IMR-90 (cell line): ENCODE results near the gene MAP3K8. TPM values are rescaled to one million over a fixed set of nuclear protein-coding genes. Genes with fewer than 3 reads are reported as not detected.
"Not testable (repeated sequence)": the region's sequence is repeated elsewhere in the genome, so short reads cannot be mapped to it uniquely, and the experiment has no call there.

Source experiments
- ATAC-seq: fragments of 200-7000 bp; cut with Tn5 transposase; 2 replicates; pipeline ENCODE4 v1.9.1; 2020; ENCODE audit warnings: low read depth, mild to moderate bottlenecking, moderate library complexity
- BruUV-seq: library from RNA; stranded (reverse); fragments of 400-500 nt; replicated peaks from 2 replicates; lab custom pipeline; 2021; lab: Mats Ljungman, UMichigan
- CTCF ChIA-PET: fragments of 300-600 bp; formaldehyde crosslinking; extraction: SDS; loops from one replicate; lab custom pipeline; 2021; ENCODE audit warnings: antibody characterized with exemption; lab: Yijun Ruan, JAX
- POLR2A ChIA-PET: fragments of 300-600 bp; sonication (Branson Sonifier 250); formaldehyde crosslinking; loops from one replicate; lab custom pipeline; 2022; ENCODE audit warnings: antibody characterized with exemption; ENCODE audit not compliant: unreplicated experiment; lab: Charles Lee
- DNase-seq: peaks from one replicate; pipeline ENCODE4 v3.0.0; 2013
- H2AFZ ChIP-seq: replicated peaks from 2 replicates; pipeline ENCODE3; 2013; ENCODE audit warnings: low read length, mild to moderate bottlenecking; ENCODE audit not compliant: poor library complexity
- H2AK5ac ChIP-seq: 2 replicates; pipeline ENCODE4 v1.6.1; 2013; ENCODE audit warnings: low read depth, low read length, inconsistent platforms
- H2AK9ac ChIP-seq: replicated peaks from 2 replicates; pipeline ENCODE3; 2013; ENCODE audit warnings: mild to moderate bottlenecking, low read depth, low read length, moderate library complexity; ENCODE audit not compliant: poor library complexity
- H2BK120ac ChIP-seq: 2 replicates; pipeline ENCODE4 v1.6.1; 2013; ENCODE audit warnings: low read depth, low read length, inconsistent platforms
- H2BK15ac ChIP-seq: 3 replicates; pipeline ENCODE4 v1.6.1; 2013; ENCODE audit warnings: low read depth, low read length, inconsistent platforms
- H2BK20ac ChIP-seq: 2 replicates; pipeline ENCODE4 v1.6.1; 2013; ENCODE audit warnings: low read depth, mild to moderate bottlenecking, inconsistent platforms, low read length, moderate library complexity
- H2BK5ac ChIP-seq: 2 replicates; pipeline ENCODE4 v1.6.1; 2013; ENCODE audit warnings: mild to moderate bottlenecking, low read depth, low read length, inconsistent platforms; ENCODE audit not compliant: poor library complexity, severe bottlenecking
- H3K14ac ChIP-seq: replicated peaks from 2 replicates; pipeline ENCODE4 v1.6.1; 2013; ENCODE audit warnings: low read depth, low read length, inconsistent platforms
- H3K18ac ChIP-seq: 2 replicates; pipeline ENCODE4 v1.6.1; 2013; ENCODE audit warnings: low read depth, low read length, control low read depth
- H3K23ac ChIP-seq: 2 replicates; pipeline ENCODE4 v1.6.1; 2013; ENCODE audit warnings: low read depth, low read length, inconsistent platforms
- H3K27ac ChIP-seq: 2 replicates; pipeline ENCODE4 v1.5.1; 2013; ENCODE audit warnings: mild to moderate bottlenecking, control low read depth, low read length; ENCODE audit not compliant: insufficient read depth
- H3K27me3 ChIP-seq: 2 replicates; pipeline ENCODE4 v1.6.1; 2013; ENCODE audit warnings: low read length; ENCODE audit not compliant: control insufficient read depth, insufficient read depth
- H3K36me3 ChIP-seq: 2 replicates; pipeline ENCODE4 v1.6.1; 2013; ENCODE audit warnings: low read length, mixed read lengths; ENCODE audit not compliant: control insufficient read depth, insufficient read depth
- H3K4ac ChIP-seq: 2 replicates; pipeline ENCODE4 v1.6.1; 2013; ENCODE audit warnings: low read depth, low read length, inconsistent platforms
- H3K4me1 ChIP-seq: 2 replicates; pipeline ENCODE4 v1.6.1; 2013; ENCODE audit warnings: low read length, mixed read lengths; ENCODE audit not compliant: control insufficient read depth, insufficient read depth
- H3K4me2 ChIP-seq: 2 replicates; pipeline ENCODE4 v1.6.1; 2013; ENCODE audit warnings: low read depth, mild to moderate bottlenecking, control low read depth, low read length, moderate library complexity
- H3K4me3 ChIP-seq: 2 replicates; pipeline ENCODE4 v1.5.1; 2013; ENCODE audit warnings: low read depth, mild to moderate bottlenecking, control low read depth, low read length, moderate library complexity; ENCODE audit not compliant: insufficient read depth
- H3K56ac ChIP-seq: 2 replicates; pipeline ENCODE4 v1.6.1; 2013; ENCODE audit warnings: low read length, inconsistent platforms; ENCODE audit not compliant: insufficient read depth; ENCODE audit errors: extremely low read depth
- H3K79me1 ChIP-seq, 2 experiments: 2 replicates each; pipeline ENCODE4 v1.6.1; 2013; ENCODE audit warnings: low read length in 2 of 2, inconsistent platforms in 1 of 2, low read depth in 1 of 2
- H3K9ac ChIP-seq: 2 replicates; pipeline ENCODE4 v1.6.1; 2013; ENCODE audit warnings: low read depth, low read length, control low read depth
- H3K9me1 ChIP-seq: 2 replicates; pipeline ENCODE4 v1.6.1; 2013; ENCODE audit warnings: low read length, inconsistent platforms; ENCODE audit not compliant: insufficient read depth
- H3K9me3 ChIP-seq: 2 replicates; pipeline ENCODE4 v1.6.1; 2013; ENCODE audit warnings: low read length; ENCODE audit not compliant: control insufficient read depth, insufficient read depth
- H4K20me1 ChIP-seq: 2 replicates; pipeline ENCODE4 v1.6.1; 2013; ENCODE audit warnings: low read length, inconsistent platforms; ENCODE audit not compliant: insufficient read depth
- H4K5ac ChIP-seq: 2 replicates; pipeline ENCODE4 v1.6.1; 2013; ENCODE audit warnings: mild to moderate bottlenecking, low read depth, low read length, control low read depth
- H4K8ac ChIP-seq, 2 experiments: 2 replicates each; pipeline ENCODE4 v1.6.1; 2013; ENCODE audit warnings: low read depth in 2 of 2, low read length in 2 of 2, control low read depth in 1 of 2, inconsistent platforms in 1 of 2
- H4K91ac ChIP-seq: 2 replicates; pipeline ENCODE4 v1.6.1; 2013; ENCODE audit warnings: low read depth, low read length, inconsistent platforms; ENCODE audit not compliant: insufficient read depth
- MXI1 ChIP-seq: IDR thresholded peaks from 2 replicates; pipeline ENCODE4 v1.6.1; 2012; ENCODE audit warnings: low read depth, mild to moderate bottlenecking, low read length, moderate library complexity, borderline replicate concordance
- RFX5 ChIP-seq: IDR thresholded peaks from 2 replicates; pipeline ENCODE4 v1.8.0; 2012; ENCODE audit warnings: low read depth, mild to moderate bottlenecking, low read length, moderate library complexity
- WGBS, 2 experiments: methylation state at CpG; one replicate each; pipeline versions ENCODE4 v1.1.5 to v1.1.7; 2013; ENCODE audit warnings: missing lambda C conversion rate in 2 of 2; ENCODE audit not compliant: insufficient read length in 1 of 2; ENCODE audit errors: extremely low coverage in 2 of 2; 5-methylcytosine and 5-hydroxymethylcytosine counted together
- dilution Hi-C: fragments of 300-500 bp; cut with HindIII; formaldehyde crosslinking; loops from one replicate; pipeline ENCODE4 v1.14.3; 2018; ENCODE audit warnings: low sequenced_read_pairs; ENCODE audit not compliant: unreplicated experiment
- in situ Hi-C: fragments of 300-500 bp; cut with MboI; formaldehyde crosslinking; loops from 3 replicates; pipeline ENCODE4 v1.14.3; 2019; ENCODE audit warnings: low sequenced_read_pairs, inconsistent platforms, mixed read lengths
- intact Hi-C: fragments of 100-400 bp; cut with micrococcal nuclease; formaldehyde crosslinking; loops from 2 replicates; pipeline ENCODE4 v1.10.0; 2022
- polyA plus RNA-seq, 3 experiments: library from polyadenylated mRNA; depleted of rRNA; stranded (reverse); fragments of >200 nt; gene quantifications; 2 replicates each; pipeline ENCODE4 v1.2.3, GENCODE V29; 2012; ENCODE audit warnings: low replicate concordance in 1 of 3
- total RNA-seq: library from RNA; depleted of rRNA; stranded (reverse); fragments of >200 nt; gene quantifications from 2 replicates; pipeline ENCODE4 v1.2.3, GENCODE V29; 2012

Gene MAP3K8
- total and polyA plus RNA-seq, 2 of the 4 experiments (the other 2 are of a cell fraction) = 1.8 to 2.6 TPM

GRCh38 chr10:30435073-30435422 lies 1.1 kb downstream of the MAP3K8 start:
- Histone ChIP-seq H2BK20ac (0 out of 2 replicates have a peak overlapping the region, but pooled peaks have one; percentile 6), H2AK5ac (0 out of 2 replicates have a peak overlapping the region, but pooled peaks have one; percentile 1), H4K20me1 (peaks cover 5% of the 10 kb centered on the region; the same call in 1 of the 2 replicates), H2AK9ac (peak overlapping the region; percentile 60), H3K18ac (peak overlapping the region; percentile 51), H2BK120ac (peak overlapping the region; percentile 17), H3K9ac (peak overlapping the region; percentile 86), H4K91ac (peak overlapping the region; percentile 24; the same call in 1 of the 2 replicates), H3K9me3 (no peaks in the 10 kb centered on the region), H3K36me3 (peaks cover 3% of the 10 kb centered on the region; the same call in 1 of the 2 replicates), H4K8ac (peak overlapping the region; percentile 23 to 39; a peak in 2 of 4 replicates), H4K5ac (peak overlapping the region; percentile 73), H3K9me1 (peaks cover 5% of the 10 kb centered on the region; the same call in 1 of the 2 replicates), H3K4me3 (peak overlapping the region; percentile 77), H2BK5ac (peak overlapping the region; percentile 35), H3K4me1 (peaks cover 20% of the 10 kb centered on the region), H3K56ac (0 out of 2 replicates have a peak overlapping the region, but pooled peaks have one; percentile 13), H3K27me3 (no peaks in the 10 kb centered on the region), H3K14ac (peak overlapping the region; percentile 53), H3K23ac (peak overlapping the region; percentile 14), H3K27ac (peak overlapping the region; percentile 72), H3K79me1 (peaks cover 13 to 37% of the 10 kb centered on the region in 2 experiments), H3K4ac (peak overlapping the region; percentile 34), H2AFZ (peak overlapping the region; percentile 74), H2BK15ac (no peak overlapping the region; the same call in 2 of the 3 replicates), H3K4me2 (peak overlapping the region; percentile 96)
- ATAC-seq (0 out of 2 replicates have a peak, but pooled peaks have one; percentile 0), DNase-seq (peak; percentile 52)
- intact Hi-C loops (no loop called here), in situ Hi-C loops (no loop called here), dilution Hi-C loops (no loop called here)
- TF ChIP-seq MXI1 (no peak), RFX5 (no peak)
- ChIA-PET CTCF (interaction anchor here (1.9 kb wide), 1 partner anchor 12 kb away, joined by 6 read pairs; no protein-coding TSS in a partner anchor), POLR2A (no interaction called here)
- BruUV-seq = TSS peak; percentile 40
- WGBS, 2 experiments = 4% methylated on average over 9 of the region's 13 CpGs; no CpG with 5 or more reads in 1 of the 2 experiments

- H3K18ac ChIP-seq, H3K36me3 ChIP-seq, H2BK20ac ChIP-seq, BruUV-seq, H3K4ac ChIP-seq, H2AK9ac ChIP-seq, H4K5ac ChIP-seq, intact Hi-C loops, ATAC-seq, H4K91ac ChIP-seq, H2AK5ac ChIP-seq, H3K27me3 ChIP-seq, DNase-seq, in situ Hi-C loops, H2BK15ac ChIP-seq, H3K14ac ChIP-seq, H3K56ac ChIP-seq, H3K9me3 ChIP-seq, dilution Hi-C loops, H2BK120ac ChIP-seq, H4K20me1 ChIP-seq, H3K9me1 ChIP-seq: not testable (repeated sequence)
- H3K9ac ChIP-seq = peak overlapping the region; percentile 86
- peak overlapping the region; percentile 72; the same call in 1 of the 2 replicates for H3K27ac ChIP-seq
- H3K23ac ChIP-seq = peak overlapping the region; percentile 49
- ChIA-PET POLR2A (interaction anchor here (0.6 kb wide), 1 partner anchor 1178 kb away, joined by 5 read pairs; no protein-coding TSS in a partner anchor), CTCF (interaction anchor here (0.6 kb wide), 1 partner anchor 49 kb away, joined by 3 read pairs; no protein-coding TSS in a partner anchor)
- H4K8ac ChIP-seq = peak overlapping the region; percentile 23 to 32; a peak in 2 of 4 replicates
- H3K4me1 ChIP-seq = peaks cover 20% of the 10 kb centered on the region
- no CpG with 5 or more reads among the region's 15 CpGs for WGBS, 2 experiments
- peaks cover 13 to 40% of the 10 kb centered on the region in 2 experiments for H3K79me1 ChIP-seq
- peak overlapping the region; percentile 77 for H3K4me3 ChIP-seq
- peak overlapping the region; percentile 58 for H2BK5ac ChIP-seq
- peak overlapping the region; percentile 74 for H2AFZ ChIP-seq
- H3K4me2 ChIP-seq = peak overlapping the region; percentile 96
Measured at GRCh38 chr10:30435499-30436167, 1.6 kb downstream of the MAP3K8 start.
